Activated T-helper 17 cell treated with anti-CD3 and anti-CD28 coated beads, Interleukin-2, amount 50 U/mL, for 72 hours (primary cell): ENCODE measurements around the gene OR7A17. TPM values are rescaled to one million over a fixed set of nuclear protein-coding genes. Genes with fewer than 3 reads are reported as not detected.

Experiments
- ATAC-seq: fragments of 150-1000 bp; cut with Tn5 transposase; replicated peaks from 2 replicates; pipeline ENCODE4 v1.10.0; 2021; ENCODE audit warnings: mild to moderate bottlenecking, moderate library complexity
- H3K27ac Mint-ChIP-seq: one replicate; pipeline ENCODE4 v1.8.0; 2022; ENCODE audit warnings: mixed read lengths
- H3K27me3 Mint-ChIP-seq: one replicate; pipeline ENCODE4 v1.8.0; 2022; ENCODE audit warnings: mixed read lengths
- H3K36me3 Mint-ChIP-seq: one replicate; pipeline ENCODE4 v1.8.0; 2022; ENCODE audit warnings: low read depth, mild to moderate bottlenecking, mixed read lengths
- H3K4me1 Mint-ChIP-seq: one replicate; pipeline ENCODE4 v1.8.0; 2022; ENCODE audit warnings: mixed read lengths
- H3K4me3 Mint-ChIP-seq: one replicate; pipeline ENCODE4 v1.8.0; 2022; ENCODE audit warnings: mild to moderate bottlenecking, mixed read lengths
- H3K9me3 Mint-ChIP-seq: one replicate; pipeline ENCODE4 v1.8.0; 2022; ENCODE audit warnings: mixed read lengths
- total RNA-seq, 2 donors: library from RNA; stranded (reverse); gene quantifications; one replicate each; pipeline ENCODE4 v1.2.3, GENCODE V29; 2022

OR7A17 gene
- total RNA-seq, 2 donors from 2014 or later = not detected

DNA sequence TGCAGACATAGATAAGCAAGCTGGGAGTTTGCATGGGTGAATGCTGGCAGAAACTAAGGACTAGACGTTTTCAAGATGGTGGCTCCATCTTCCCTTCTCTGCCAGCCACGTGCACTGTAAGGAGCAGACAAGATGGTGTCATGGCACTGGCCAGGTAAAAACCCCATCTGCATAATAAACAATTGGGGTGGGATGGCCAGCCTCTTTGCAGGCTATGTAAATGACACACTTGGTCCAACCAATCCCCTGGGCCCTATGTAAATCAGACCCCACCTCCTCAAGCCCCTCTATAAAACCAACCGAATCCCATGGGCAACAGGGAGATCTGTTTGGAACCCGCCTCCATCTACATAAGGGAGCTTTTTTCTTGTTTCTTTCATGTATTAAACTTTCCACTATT is 48.5 kb downstream of the OR7A17 start:
- no peak overlapping the region for H3K27ac Mint-ChIP-seq
- H3K27me3 Mint-ChIP-seq = peaks cover 12% of the 10 kb centered on the region
- H3K9me3 Mint-ChIP-seq = no peaks in the 10 kb centered on the region
- no peaks in the 10 kb centered on the region for H3K4me1 Mint-ChIP-seq
- no peak overlapping the region for H3K4me3 Mint-ChIP-seq
- no peak for ATAC-seq
- H3K36me3 Mint-ChIP-seq = no peaks in the 10 kb centered on the region

GRCh38 chr19:14835011-14835410 is 50.9 kb downstream of the OR7A17 start, which contains the start of the genes OR7A5 and OR7C1:
Gene OR7A5 (minus strand): TSS chr19:14835185. CDS start chr19:14828241, 6,944 bp downstream.
Gene OR7C1 (minus strand): TSS chr19:14835185. CDS start chr19:14800136, 35,049 bp downstream.
- H3K4me1 Mint-ChIP-seq = no peaks in the 10 kb centered on the region
- no peaks in the 10 kb centered on the region for H3K9me3 Mint-ChIP-seq
- peaks cover 8% of the 10 kb centered on the region for H3K27me3 Mint-ChIP-seq
- H3K36me3 Mint-ChIP-seq = no peaks in the 10 kb centered on the region
- ATAC-seq = no peak
- H3K4me3 Mint-ChIP-seq = no peak within 1 kb of the TSS
- no peak within 1 kb of the TSS for H3K27ac Mint-ChIP-seq

GRCh38 chr19:14830702-14831101 is 55.2 kb downstream of the OR7A17 start:
- Mint-ChIP-seq H3K9me3 (no peaks in the 10 kb centered on the region), H3K4me3 (no peak overlapping the region), H3K27me3 (peaks cover 24% of the 10 kb centered on the region), H3K36me3 (no peaks in the 10 kb centered on the region), H3K27ac (no peak overlapping the region), H3K4me1 (no peaks in the 10 kb centered on the region)
- ATAC-seq = no peak

Other genes starting within 250 kb of the OR7A17 start
- gene ADGRE3, start 211.3 kb downstream of the OR7A17 start, total RNA-seq = not detected
- 10 to 100 TPM in 1 of 2 donors, 1 to 10 TPM in 1; 9.4 to 20.3 TPM for gene ZNF333, start 196.1 kb downstream of the OR7A17 start, total RNA-seq
- 1 to 10 TPM; 1.1 to 3.3 TPM for gene ADGRE2, start 107.6 kb downstream of the OR7A17 start, total RNA-seq
- gene OR7A5, start 50.9 kb downstream of the OR7A17 start, total RNA-seq = not detected
- not detected for gene OR7C1, start 50.9 kb downstream of the OR7A17 start, total RNA-seq
- not detected for gene OR7A10, start 37.2 kb downstream of the OR7A17 start, total RNA-seq
- gene OR7C2, start 55.4 kb upstream of the OR7A17 start, total RNA-seq = not detected
- gene SLC1A6, start 93.7 kb upstream of the OR7A17 start, total RNA-seq = not detected
- not detected for gene CASP14, start 163.3 kb upstream of the OR7A17 start, total RNA-seq
- gene OR1I1, start 196.1 kb upstream of the OR7A17 start, total RNA-seq = not detected
- 1 to 10 TPM in 1 of 2 donors, under 1 TPM in 1; 0.26 to 2.6 TPM for gene SYDE1, start 221.3 kb upstream of the OR7A17 start, total RNA-seq